Measurements from ENCODE around the gene NID2. TPM values are rescaled to one million over a fixed set of nuclear protein-coding genes. Genes with fewer than 3 reads are reported as not detected.

The NID2 gene
- polyA plus RNA-seq, 1 donor from 2014 or later: 0.73 TPM

- Mint-ChIP-seq H3K4me3 (no peak overlapping the region), H3K36me3 (no peaks in the 10 kb centered on the region), H3K27ac (no peak overlapping the region), H3K27me3 (peaks cover 15% of the 10 kb centered on the region), H3K9me3 (peaks cover 2 to 17% (median 10%) of the 10 kb centered on the region in 3 donors), H3K4me1 (no peaks in the 10 kb centered on the region)
Measured at GRCh38 chr14:52032204-52032801, 36.6 kb downstream of the NID2 start.

- Mint-ChIP-seq H3K4me3 (no peak overlapping the region), H3K27ac (no peak overlapping the region), H3K27me3 (peaks cover 14% of the 10 kb centered on the region), H3K36me3 (no peaks in the 10 kb centered on the region), H3K4me1 (no peaks in the 10 kb centered on the region), H3K9me3 (peaks cover 1 to 15% (median 9%) of the 10 kb centered on the region in 3 donors)
Measured at GRCh38 chr14:52031781-52032180, 37.1 kb downstream of the NID2 start.

DNA sequence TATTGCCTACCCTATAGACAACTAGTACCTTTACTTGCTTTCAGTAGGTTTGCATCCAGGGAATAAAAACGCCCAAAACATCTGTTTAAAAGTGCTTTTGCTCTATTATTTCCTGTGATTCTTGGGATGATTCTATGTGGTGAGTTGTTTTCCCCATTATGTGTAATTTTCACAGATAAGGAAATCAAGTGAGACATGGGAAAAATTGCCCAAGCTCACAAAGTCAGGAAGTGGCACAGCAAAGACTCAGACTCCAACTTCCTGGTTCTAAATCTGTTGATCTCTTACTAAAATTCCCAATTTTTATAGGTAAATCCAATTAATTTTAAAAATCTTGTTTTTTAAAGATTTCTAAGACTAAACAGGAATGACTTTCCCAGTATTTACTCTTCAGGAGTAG is 39.0 kb downstream of the NID2 start:
- Mint-ChIP-seq H3K36me3 (no peaks in the 10 kb centered on the region), H3K4me1 (no peaks in the 10 kb centered on the region), H3K9me3 (peaks cover 0 to 6% (median 0%) of the 10 kb centered on the region in 3 donors), H3K4me3 (no peak overlapping the region), H3K27ac (no peak overlapping the region), H3K27me3 (peaks cover 12% of the 10 kb centered on the region)

- no peak overlapping the region for H3K4me3 Mint-ChIP-seq
- H3K36me3 Mint-ChIP-seq: no peaks in the 10 kb centered on the region
- no peaks in the 10 kb centered on the region for H3K9me3 Mint-ChIP-seq
Measured at GRCh38 chr14:52026901-52027300, 42.0 kb downstream of the NID2 start.

GRCh38 chr14:52026017-52026660 is 42.7 kb downstream of the NID2 start:
- Mint-ChIP-seq H3K9me3 (no peaks in the 10 kb centered on the region), H3K4me1 (no peaks in the 10 kb centered on the region), H3K27ac (no peak overlapping the region), H3K4me3 (no peak overlapping the region), H3K27me3 (peaks cover 4% of the 10 kb centered on the region), H3K36me3 (no peaks in the 10 kb centered on the region)

More at GRCh38 chr14:52026901-52027300, 42.0 kb downstream of the NID2 start:
- H3K27me3 Mint-ChIP-seq: peaks cover 4% of the 10 kb centered on the region
- no peak overlapping the region for H3K27ac Mint-ChIP-seq
- H3K4me1 Mint-ChIP-seq: no peaks in the 10 kb centered on the region

GRCh38 chr14:52025310-52025709 is 43.5 kb downstream of the NID2 start:
- Mint-ChIP-seq H3K9me3 (no peaks in the 10 kb centered on the region), H3K27me3 (peaks cover 7% of the 10 kb centered on the region), H3K4me3 (no peak overlapping the region), H3K36me3 (no peaks in the 10 kb centered on the region), H3K4me1 (peaks cover 0 to 2% (median 0%) of the 10 kb centered on the region in 3 donors), H3K27ac (no peak overlapping the region)

GRCh38 chr14:52023518-52023917 is 45.3 kb downstream of the NID2 start:
- H3K4me3 Mint-ChIP-seq: no peak overlapping the region
- no peaks in the 10 kb centered on the region for H3K36me3 Mint-ChIP-seq
- H3K4me1 Mint-ChIP-seq: peaks cover 0 to 2% (median 0%) of the 10 kb centered on the region in 3 donors
- H3K9me3 Mint-ChIP-seq: no peaks in the 10 kb centered on the region
- H3K27ac Mint-ChIP-seq: no peak overlapping the region
- H3K27me3 Mint-ChIP-seq: peaks cover 3% of the 10 kb centered on the region

DNA sequence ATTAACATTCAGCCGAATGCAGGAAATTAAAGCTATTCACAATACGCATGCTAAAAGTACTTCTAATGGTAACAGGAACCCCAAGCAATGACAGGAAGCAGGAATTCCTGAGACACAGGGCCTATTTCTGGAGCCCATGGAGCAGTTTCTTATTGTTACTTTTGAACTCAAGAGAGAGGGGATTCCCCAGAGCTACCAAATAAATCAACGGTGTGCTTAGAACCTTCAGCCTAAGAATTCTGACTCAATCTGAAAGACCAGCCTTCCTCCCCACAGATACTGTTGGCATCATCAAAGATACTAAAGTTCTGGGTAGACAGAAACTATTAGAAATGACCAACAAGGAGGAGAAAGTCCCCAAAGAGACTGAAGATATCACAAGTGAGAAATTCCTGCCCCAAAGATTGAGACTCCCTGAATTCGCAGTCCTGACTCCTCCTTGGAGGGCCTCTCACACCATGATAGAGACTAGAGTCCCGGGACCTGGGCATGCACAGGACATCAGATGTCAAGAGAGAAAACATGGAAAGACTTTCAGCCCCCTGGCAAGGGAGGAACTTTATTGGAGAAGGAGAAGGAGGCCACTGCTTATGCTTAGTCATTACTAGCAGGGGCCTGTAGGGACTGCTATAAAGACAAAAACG is 46.8 kb downstream of the NID2 start:
- Mint-ChIP-seq H3K4me3 (no peak overlapping the region), H3K27me3 (peaks cover 4% of the 10 kb centered on the region), H3K4me1 (peaks cover 0 to 2% (median 0%) of the 10 kb centered on the region in 3 donors), H3K9me3 (no peaks in the 10 kb centered on the region), H3K27ac (no peak overlapping the region), H3K36me3 (no peaks in the 10 kb centered on the region)

GRCh38 chr14:52020866-52021717 is 47.8 kb downstream of the NID2 start:
- Mint-ChIP-seq H3K27ac (no peak overlapping the region), H3K4me1 (peaks cover 0 to 2% (median 0%) of the 10 kb centered on the region in 3 donors), H3K36me3 (no peaks in the 10 kb centered on the region), H3K27me3 (peaks cover 4% of the 10 kb centered on the region), H3K4me3 (no peak overlapping the region), H3K9me3 (no peaks in the 10 kb centered on the region)

DNA sequence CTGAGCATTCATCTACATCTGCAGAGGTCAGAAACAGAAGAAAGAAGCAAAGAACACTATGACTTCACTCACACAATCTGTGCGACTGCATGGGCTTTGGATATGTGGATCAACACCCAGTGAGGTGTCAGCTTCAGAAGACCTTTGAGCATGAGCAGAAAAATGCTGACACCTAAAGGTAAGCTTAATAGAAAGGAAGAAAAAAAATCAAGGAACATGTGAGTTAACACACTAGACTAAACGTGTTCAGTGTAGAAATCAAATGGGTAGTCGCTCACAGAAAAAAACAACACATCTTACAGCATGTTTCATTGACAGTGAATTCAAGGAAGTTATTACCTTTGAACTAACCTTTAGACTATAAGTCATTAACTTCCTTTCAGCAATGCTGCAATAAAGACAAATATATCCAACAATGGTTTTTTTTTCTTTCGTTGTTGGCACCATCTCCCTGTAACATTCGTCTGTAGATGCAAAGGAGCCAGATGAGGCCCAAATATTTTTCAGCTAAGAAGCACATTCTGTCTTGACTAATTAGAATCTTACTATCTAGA is 48.6 kb downstream of the NID2 start:
- no peaks in the 10 kb centered on the region for H3K36me3 Mint-ChIP-seq
- H3K4me1 Mint-ChIP-seq: peaks cover 0 to 2% (median 0%) of the 10 kb centered on the region in 3 donors

GRCh38 chr14:52018970-52019369 is 49.9 kb downstream of the NID2 start:
- Mint-ChIP-seq H3K9me3 (no peaks in the 10 kb centered on the region), H3K4me1 (peaks cover 0 to 4% (median 0%) of the 10 kb centered on the region in 3 donors), H3K4me3 (no peak overlapping the region), H3K27ac (no peak overlapping the region), H3K36me3 (no peaks in the 10 kb centered on the region), H3K27me3 (peaks cover 4% of the 10 kb centered on the region)

More for the DNA sequence above, 48.6 kb downstream of the NID2 start:
- H3K27ac Mint-ChIP-seq: no peak overlapping the region
- H3K9me3 Mint-ChIP-seq: no peaks in the 10 kb centered on the region
- H3K27me3 Mint-ChIP-seq: peaks cover 4% of the 10 kb centered on the region
- H3K4me3 Mint-ChIP-seq: no peak overlapping the region

DNA sequence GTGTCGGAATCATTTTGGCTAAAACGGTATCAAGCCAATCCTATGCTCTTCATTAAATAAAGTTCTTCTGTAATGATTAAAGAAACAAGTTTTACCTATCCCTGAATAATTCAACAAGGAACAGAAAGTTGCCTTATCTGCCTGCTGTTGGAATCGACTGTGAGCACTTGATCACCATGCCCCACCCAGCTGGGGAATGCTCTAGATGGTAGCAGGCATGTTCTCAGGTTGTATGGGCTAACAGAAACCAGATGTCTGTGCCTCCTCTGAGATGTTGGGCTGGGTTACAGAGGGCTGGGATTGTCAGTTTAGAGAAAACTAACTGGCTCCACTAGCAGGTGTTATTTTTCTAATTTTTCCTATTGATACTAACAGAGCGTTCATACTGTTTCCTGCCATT is 50.6 kb downstream of the NID2 start:
- Mint-ChIP-seq H3K36me3 (no peaks in the 10 kb centered on the region), H3K27ac (no peak overlapping the region), H3K9me3 (no peaks in the 10 kb centered on the region), H3K4me1 (peaks cover 0 to 4% (median 0%) of the 10 kb centered on the region in 3 donors), H3K27me3 (peaks cover 4% of the 10 kb centered on the region), H3K4me3 (no peak overlapping the region)

DNA sequence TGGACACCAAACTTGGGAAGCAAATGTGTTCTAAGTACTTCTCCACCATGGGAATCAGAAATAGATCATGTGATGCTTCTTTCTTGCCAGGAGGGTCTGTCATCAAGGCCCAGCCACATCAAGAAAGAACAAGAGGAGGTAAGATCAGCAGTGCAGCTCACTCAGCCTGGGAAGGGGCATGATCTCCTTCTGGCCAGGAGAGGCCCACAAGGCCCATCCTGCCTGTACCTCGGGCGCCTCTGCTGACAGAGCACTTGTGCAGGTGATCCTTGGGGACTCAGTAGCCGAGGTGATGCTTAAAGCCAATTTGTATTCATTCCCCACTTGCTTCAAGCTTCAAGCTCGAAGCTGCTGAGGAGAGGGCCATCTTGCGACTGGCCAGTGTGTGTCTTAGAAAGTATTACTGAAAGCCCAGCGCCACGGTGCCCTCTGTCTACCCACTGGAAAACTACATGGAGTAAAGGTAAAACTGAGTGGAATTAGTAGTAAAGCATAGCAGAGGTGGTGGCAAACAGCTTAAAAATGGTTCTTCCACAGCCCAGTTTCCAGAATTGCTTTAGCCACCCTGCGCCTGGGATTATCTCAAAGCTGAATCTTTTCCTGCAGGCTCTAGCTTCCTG is 53.3 kb downstream of the NID2 start:
- Mint-ChIP-seq H3K36me3 (peaks cover 1% of the 10 kb centered on the region), H3K9me3 (no peaks in the 10 kb centered on the region), H3K4me1 (peaks cover 0 to 2% (median 0%) of the 10 kb centered on the region in 3 donors), H3K27ac (no peak overlapping the region), H3K4me3 (no peak overlapping the region), H3K27me3 (peaks cover 2% of the 10 kb centered on the region)

GRCh38 chr14:52014601-52015267 is 54.1 kb downstream of the NID2 start:
- Mint-ChIP-seq H3K27ac (no peak overlapping the region), H3K4me1 (peaks cover 0 to 2% (median 0%) of the 10 kb centered on the region in 3 donors), H3K9me3 (no peaks in the 10 kb centered on the region), H3K4me3 (no peak overlapping the region), H3K27me3 (peaks cover 2% of the 10 kb centered on the region), H3K36me3 (peaks cover 2% of the 10 kb centered on the region)

Measured in IgD-negative memory B cell (primary cell).